Measurements from ENCODE around the gene PRR11. TPM values are rescaled to one million over a fixed set of nuclear protein-coding genes. Genes with fewer than 3 reads are reported as not detected.

PRR11 gene
- 10 to 100 TPM; 80.8 to 95.2 TPM for total RNA-seq

GRCh38 chr17:59155439-59156177, at the start of gene PRR11:
TSS of gene PRR11 (plus strand) at chr17:59155746. CDS start at chr17:59169753, 14,007 bp downstream.
- POLR2A ChIA-PET = interaction anchor here (1.2 to 1.4 kb wide), 2 partner anchors 49 to 525 kb away, joined by 4 to 7 read pairs; partner anchors contain the start of gene TRIM37
- CTCF ChIA-PET = interaction anchor here (0.6 to 1.1 kb wide), 3 partner anchors 9 to 67 kb away, joined by 3 to 4 read pairs (median 4); no protein-coding TSS in a partner anchor
- Mint-ChIP-seq H3K27ac (no peak within 1 kb of the TSS), H3K4me3 (no peak within 1 kb of the TSS), H3K27me3 (no peaks in the 10 kb centered on the region), H3K4me1 (peaks cover 67% of the 10 kb centered on the region), H3K36me3 (ENCODE audit: low read depth) (peaks cover 39% of the 10 kb centered on the region), H3K9me3 (no peaks in the 10 kb centered on the region)
- DNase-seq = peak; percentile 97

DNA sequence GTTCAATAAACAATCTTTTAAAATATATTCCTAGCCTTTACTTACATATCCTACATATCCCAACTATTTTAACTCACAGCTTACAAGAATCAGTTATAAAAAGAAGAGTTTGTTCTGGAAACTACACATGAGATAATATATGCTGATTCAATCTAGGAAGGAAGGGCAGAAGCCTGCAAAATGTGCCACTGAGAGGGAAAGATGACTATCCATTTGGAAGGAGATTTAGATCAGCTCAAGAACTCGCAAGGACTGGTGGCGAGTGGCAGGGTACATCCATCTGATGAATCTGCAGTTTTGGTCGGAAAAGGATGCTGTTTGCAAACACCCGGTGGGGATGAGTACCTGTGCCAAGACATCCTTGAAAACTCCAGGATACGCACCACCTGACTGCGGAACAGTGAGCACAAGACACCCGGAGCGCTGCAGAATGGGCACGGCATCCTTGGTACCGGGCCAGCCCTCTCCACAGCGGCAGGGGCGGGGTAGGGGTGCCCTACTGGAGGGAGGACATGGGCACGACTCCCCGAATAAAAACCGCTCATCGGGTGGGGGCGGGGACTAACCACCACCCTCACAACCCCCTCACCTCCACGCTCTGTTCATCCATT, 49.6 kb upstream of the PRR11 start:
- ChIA-PET POLR2A (interaction anchor here (0.6 to 1.5 kb wide), 2 partner anchors 49 to 114 kb away, joined by 3 to 7 read pairs; partner anchors contain the start of genes GDPD1, PRR11 and SKA2), CTCF (interaction anchor here (0.6 to 1.5 kb wide), 3 partner anchors 9 to 43 kb away, joined by 3 to 4 read pairs (median 3); no protein-coding TSS in a partner anchor)
- no peaks in the 10 kb centered on the region for H3K9me3 Mint-ChIP-seq
- H3K4me3 Mint-ChIP-seq = peak overlapping the region; percentile 98
- H3K27ac Mint-ChIP-seq = peak overlapping the region; percentile 91
- peaks cover 31% of the 10 kb centered on the region for H3K36me3 Mint-ChIP-seq (ENCODE audit: low read depth)
- H3K4me1 Mint-ChIP-seq = peaks cover 51% of the 10 kb centered on the region
- DNase-seq = peak; percentile 83
- no peaks in the 10 kb centered on the region for H3K27me3 Mint-ChIP-seq

DNA sequence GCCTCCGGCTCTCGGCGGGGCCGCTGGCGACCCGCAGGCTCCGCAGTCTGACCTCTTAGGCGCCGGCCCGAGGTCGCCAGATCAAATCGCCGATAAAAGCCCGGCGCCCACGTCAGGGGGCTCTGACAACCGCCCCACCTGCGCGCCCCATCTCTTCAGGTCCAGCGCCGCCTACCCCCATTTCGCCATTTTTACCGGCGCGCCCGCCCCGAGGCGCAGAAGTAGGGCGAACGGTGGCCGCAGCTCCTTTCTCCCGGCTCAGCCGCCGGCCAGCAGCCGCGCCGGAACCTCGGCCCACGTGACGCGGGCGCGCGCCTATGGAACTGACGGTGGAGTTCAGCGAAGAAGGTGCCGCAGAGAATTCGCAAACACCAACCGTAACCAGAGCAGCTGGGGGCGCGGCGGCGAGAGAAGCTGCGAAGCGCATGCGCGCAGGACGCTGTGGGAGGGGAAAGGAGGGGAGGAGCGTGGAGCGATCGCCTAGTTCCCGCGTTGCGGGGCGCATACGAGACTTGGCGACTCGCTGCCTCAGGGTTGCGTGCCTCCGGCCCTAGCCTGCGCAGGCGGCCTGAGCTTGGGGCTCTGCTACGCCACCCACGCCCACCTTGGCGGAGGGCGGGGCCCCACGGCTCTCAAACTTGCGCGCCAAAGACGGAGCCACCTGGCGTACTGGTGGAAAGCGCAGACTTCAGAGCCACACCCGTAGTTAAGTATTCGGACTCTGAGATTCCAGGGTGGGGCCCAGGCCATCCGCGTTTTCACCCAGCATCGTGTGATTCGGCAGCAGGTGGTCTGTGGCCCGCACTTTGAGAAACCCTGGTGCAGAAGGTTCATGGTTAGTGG, 48.9 kb upstream of the PRR11 start, which contains the start of gene TRIM37:
Gene TRIM37, minus strand, starts transcription at position 418 of the 843 bp plus-strand sequence. CDS start 419 bp downstream, outside the sequence.
- H3K36me3 Mint-ChIP-seq (ENCODE audit: low read depth) = peaks cover 29% of the 10 kb centered on the region
- ChIA-PET CTCF (interaction anchor here (0.6 to 1.5 kb wide), 6 partner anchors 8 to 77 kb away, joined by 3 to 4 read pairs (median 3); no protein-coding TSS in a partner anchor), POLR2A (interaction anchor here (0.6 to 1.5 kb wide), 5 partner anchors 49 to 475 kb away, joined by 3 to 7 read pairs (median 4); partner anchors contain the start of genes GDPD1, PRR11 and SKA2)
- no peaks in the 10 kb centered on the region for H3K27me3 Mint-ChIP-seq
- peak within 1 kb of the TSS; percentile 91 for H3K27ac Mint-ChIP-seq
- peak; percentile 98 for DNase-seq
- peak within 1 kb of the TSS; percentile 98 for H3K4me3 Mint-ChIP-seq
- H3K4me1 Mint-ChIP-seq = peaks cover 52% of the 10 kb centered on the region
- no peaks in the 10 kb centered on the region for H3K9me3 Mint-ChIP-seq

GRCh38 chr17:59107306-59107670, 48.3 kb upstream of the PRR11 start:
- Mint-ChIP-seq H3K4me1 (peaks cover 52% of the 10 kb centered on the region), H3K36me3 (ENCODE audit: low read depth) (peaks cover 30% of the 10 kb centered on the region), H3K27ac (peak overlapping the region; percentile 91), H3K9me3 (no peaks in the 10 kb centered on the region), H3K27me3 (no peaks in the 10 kb centered on the region), H3K4me3 (peak overlapping the region; percentile 98)
- CTCF ChIA-PET = interaction anchor here (0.6 to 1.4 kb wide), 4 partner anchors 11 to 361 kb away, joined by 3 to 4 read pairs (median 3); no protein-coding TSS in a partner anchor
- POLR2A ChIA-PET = interaction anchor here (0.8 to 1.5 kb wide), 3 partner anchors 48 to 475 kb away, joined by 3 to 7 read pairs (median 4); partner anchors contain the start of genes PRR11 and SKA2
- DNase-seq = no peak

DNA sequence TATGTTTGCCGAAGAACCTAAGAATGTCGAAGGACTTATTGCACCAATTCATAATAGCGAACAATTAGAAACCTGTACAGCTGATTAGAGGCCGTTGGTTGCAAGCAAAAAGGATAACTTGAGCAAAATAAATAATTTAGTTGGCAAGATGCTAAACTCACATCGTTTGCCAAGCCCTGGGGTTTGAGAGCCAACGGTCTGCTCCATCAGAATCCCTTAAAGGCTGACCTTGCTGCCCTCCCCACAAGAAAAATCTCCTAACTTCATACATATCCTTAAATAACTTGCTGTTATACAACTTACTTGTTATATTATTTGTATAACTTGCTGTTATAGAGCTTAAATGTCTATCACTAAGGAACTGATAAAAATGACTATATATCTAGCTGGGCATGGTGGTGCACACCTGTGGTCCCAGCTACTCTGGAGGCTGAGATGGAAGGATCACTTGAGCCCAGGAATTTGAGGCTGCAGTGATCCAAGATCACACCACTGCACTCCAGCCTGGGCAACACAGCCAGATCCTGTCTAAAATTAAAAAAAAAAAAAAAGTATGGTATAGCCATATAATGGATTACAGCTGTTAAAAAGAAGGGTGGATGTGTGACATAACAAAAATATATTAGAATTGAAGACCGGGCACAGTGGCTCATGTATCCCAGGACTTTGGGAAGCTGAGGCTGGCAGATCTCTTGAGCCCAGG, 47.0 kb upstream of the PRR11 start:
- Mint-ChIP-seq H3K9me3 (no peaks in the 10 kb centered on the region), H3K27ac (peak overlapping the region; percentile 5), H3K27me3 (no peaks in the 10 kb centered on the region), H3K4me1 (peaks cover 51% of the 10 kb centered on the region), H3K4me3 (peak overlapping the region; percentile 98), H3K36me3 (ENCODE audit: low read depth) (peaks cover 27% of the 10 kb centered on the region)
- no peak for DNase-seq
- ChIA-PET POLR2A (no interaction called here), CTCF (interaction anchor here (0.7 to 1.5 kb wide), 2 partner anchors 10 to 20 kb away, joined by 3 read pairs; no protein-coding TSS in a partner anchor)

GRCh38 chr17:59110973-59111372, 44.6 kb upstream of the PRR11 start:
- no peak overlapping the region for H3K27ac Mint-ChIP-seq
- no peaks in the 10 kb centered on the region for H3K27me3 Mint-ChIP-seq
- ChIA-PET POLR2A (no interaction called here), CTCF (no interaction called here)
- no peak for DNase-seq
- H3K4me1 Mint-ChIP-seq = peaks cover 41% of the 10 kb centered on the region
- no peaks in the 10 kb centered on the region for H3K9me3 Mint-ChIP-seq
- peaks cover 34% of the 10 kb centered on the region for H3K36me3 Mint-ChIP-seq (ENCODE audit: low read depth)
- no peak overlapping the region for H3K4me3 Mint-ChIP-seq

DNA sequence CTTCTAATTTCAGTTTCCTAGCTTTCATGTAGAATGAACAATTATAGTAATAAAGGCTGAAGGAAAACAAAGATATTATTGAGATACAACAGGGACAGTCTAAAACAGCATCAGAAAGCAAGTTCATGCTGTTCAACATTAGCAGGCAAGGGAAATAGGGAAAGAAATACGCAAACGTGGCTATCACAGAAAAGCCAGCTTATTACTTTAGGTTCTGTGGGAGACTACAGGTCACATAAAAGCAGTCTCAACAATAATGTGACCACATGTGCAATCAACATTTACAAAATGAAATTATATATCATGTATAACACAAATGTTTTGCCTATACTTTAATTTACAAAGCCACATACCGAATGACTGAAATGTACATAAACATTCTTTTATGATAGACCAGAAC, 44.0 kb upstream of the PRR11 start:
- H3K27ac Mint-ChIP-seq = no peak overlapping the region
- DNase-seq = no peak
- peaks cover 34% of the 10 kb centered on the region for H3K36me3 Mint-ChIP-seq (ENCODE audit: low read depth)
- POLR2A ChIA-PET = no interaction called here
- H3K9me3 Mint-ChIP-seq = no peaks in the 10 kb centered on the region
- H3K27me3 Mint-ChIP-seq = no peaks in the 10 kb centered on the region
- peaks cover 40% of the 10 kb centered on the region for H3K4me1 Mint-ChIP-seq
- CTCF ChIA-PET = no interaction called here
- H3K4me3 Mint-ChIP-seq = no peak overlapping the region

- Mint-ChIP-seq H3K4me1 (peaks cover 15% of the 10 kb centered on the region), H3K9me3 (no peaks in the 10 kb centered on the region), H3K27ac (no peak overlapping the region), H3K36me3 (ENCODE audit: low read depth) (peaks cover 38% of the 10 kb centered on the region), H3K27me3 (no peaks in the 10 kb centered on the region), H3K4me3 (no peak overlapping the region)
- ChIA-PET POLR2A (no interaction called here), CTCF (interaction anchor here (1.4 kb wide), 1 partner anchor 9 kb away, joined by 4 read pairs; the partner anchor contains the start of gene TRIM37)
- no peak for DNase-seq
Measured at GRCh38 chr17:59115474-59115873, 40.1 kb upstream of the PRR11 start.

DNA sequence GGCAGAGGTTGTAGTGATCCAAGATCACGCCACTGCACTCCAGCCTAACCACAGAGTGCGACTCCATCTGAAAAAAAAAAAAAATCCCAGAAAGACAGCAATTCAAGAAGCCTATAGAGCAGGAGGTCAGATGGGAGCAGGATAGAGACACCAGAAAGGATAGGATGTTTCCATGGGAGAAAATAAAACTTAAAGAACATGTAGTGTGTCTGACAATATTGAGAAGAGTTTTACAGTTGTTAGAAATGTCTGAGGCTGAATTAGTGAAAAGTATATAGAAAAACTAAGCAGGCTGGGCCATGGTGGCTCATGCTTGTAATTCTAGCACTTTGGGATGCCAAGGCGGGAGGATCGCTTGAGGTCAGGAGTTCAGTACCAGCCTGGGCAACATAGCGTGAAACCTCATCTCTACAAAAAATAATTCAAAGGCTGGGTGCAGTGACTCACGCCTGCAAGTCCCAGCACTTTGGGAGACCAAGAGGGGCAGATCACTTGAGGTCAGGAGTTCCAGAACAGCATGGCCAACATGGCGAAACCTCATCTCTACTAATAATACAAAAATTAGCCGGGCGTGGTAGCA, 33.6 kb upstream of the PRR11 start:
- ChIA-PET POLR2A (no interaction called here), CTCF (interaction anchor here (1.1 kb wide), 1 partner anchor 35 kb away, joined by 5 read pairs; no protein-coding TSS in a partner anchor)
- no peak overlapping the region for H3K27ac Mint-ChIP-seq
- H3K4me1 Mint-ChIP-seq = peaks cover 2% of the 10 kb centered on the region
- no peaks in the 10 kb centered on the region for H3K27me3 Mint-ChIP-seq
- peaks cover 33% of the 10 kb centered on the region for H3K36me3 Mint-ChIP-seq (ENCODE audit: low read depth)
- DNase-seq = no peak
- no peaks in the 10 kb centered on the region for H3K9me3 Mint-ChIP-seq
- no peak overlapping the region for H3K4me3 Mint-ChIP-seq

DNA sequence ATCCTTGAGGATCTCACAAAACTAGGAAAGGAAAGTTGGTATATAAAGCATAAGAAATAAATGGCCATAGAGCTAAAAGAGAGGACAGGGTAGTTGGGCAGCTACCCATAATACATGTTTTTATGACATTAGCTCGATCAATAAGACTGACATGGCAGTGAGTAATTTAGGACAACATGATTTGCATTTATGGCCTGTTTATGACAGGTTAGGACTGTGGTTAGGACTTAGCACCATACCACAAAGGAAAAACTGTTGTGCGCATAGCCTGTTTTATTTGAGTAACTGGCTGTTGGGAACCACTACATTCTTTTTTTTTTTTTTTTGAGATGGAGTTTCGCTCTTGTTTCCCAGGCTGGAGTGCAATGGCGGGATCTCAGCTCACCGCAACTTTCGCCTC, 30.9 kb upstream of the PRR11 start:
- ChIA-PET POLR2A (interaction anchor here (0.6 kb wide), 1 partner anchor 16 kb away, joined by 3 read pairs; no protein-coding TSS in a partner anchor), CTCF (interaction anchor here (0.6 to 0.7 kb wide), 4 partner anchors 18 to 572 kb away, joined by 3 to 5 read pairs (median 4); partner anchors contain the start of gene TRIM37)
- Mint-ChIP-seq H3K9me3 (no peaks in the 10 kb centered on the region), H3K36me3 (ENCODE audit: low read depth) (peaks cover 33% of the 10 kb centered on the region), H3K27me3 (no peaks in the 10 kb centered on the region), H3K4me1 (peaks cover 4% of the 10 kb centered on the region), H3K27ac (no peak overlapping the region), H3K4me3 (no peak overlapping the region)
- DNase-seq = no peak

DNA sequence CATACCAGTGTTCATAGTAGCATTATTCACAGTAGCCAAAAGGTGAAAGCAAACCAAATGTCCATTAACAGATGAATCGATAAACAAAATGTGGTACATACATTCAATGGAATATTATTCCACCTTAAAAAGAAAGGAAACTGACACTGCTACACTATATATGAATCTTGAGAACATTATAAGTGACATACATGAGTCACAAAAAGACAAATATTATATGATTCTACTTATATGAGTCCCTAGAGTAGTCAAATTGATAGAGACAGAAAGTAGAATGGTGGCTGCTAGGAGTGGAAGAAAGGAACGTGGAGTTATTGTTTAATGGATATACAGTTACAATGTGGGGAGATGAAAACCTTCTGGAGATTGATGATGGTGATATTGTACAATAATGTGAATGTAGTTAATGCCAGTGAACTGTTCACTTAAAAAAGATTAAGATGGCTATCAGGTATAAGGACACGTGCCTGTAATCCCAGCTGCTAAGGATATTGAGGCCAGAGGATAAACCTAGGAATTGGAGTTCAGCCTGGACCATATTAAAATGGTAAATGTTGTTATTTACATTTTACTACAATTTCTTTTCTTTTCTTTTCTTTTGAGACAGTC, 28.6 kb upstream of the PRR11 start:
- H3K27ac Mint-ChIP-seq = no peak overlapping the region
- H3K4me1 Mint-ChIP-seq = peaks cover 8% of the 10 kb centered on the region
- no peak overlapping the region for H3K4me3 Mint-ChIP-seq
- no peaks in the 10 kb centered on the region for H3K27me3 Mint-ChIP-seq
- H3K9me3 Mint-ChIP-seq = no peaks in the 10 kb centered on the region
- CTCF ChIA-PET = no interaction called here
- no peak for DNase-seq
- POLR2A ChIA-PET = no interaction called here
- peaks cover 28% of the 10 kb centered on the region for H3K36me3 Mint-ChIP-seq (ENCODE audit: low read depth)

All from activated CD4-positive, alpha-beta T cell treated with anti-CD3 and anti-CD28 coated beads, Interleukin-2, amount 10 ng/mL, durations not matched to agents 7 days and 5 days (primary cell).